Pancreas (tissue), 10 donors: ENCODE results near the gene STX4. TPM values are rescaled to one million over a fixed set of nuclear protein-coding genes. Genes with fewer than 3 reads are reported as not detected.
A peak's percentile ranks its signal among the peaks of the same experiment; 100 is the strongest.

Experiments used
- ATAC-seq, 4 donors: fragments of 200-7000 bp; cut with Tn5 transposase; one replicate each; pipeline versions ENCODE4 v1.8.0 to v1.9.1; 2020; ENCODE audit warnings: mild to moderate bottlenecking in 4 of 4, moderate library complexity in 4 of 4
- DNase-seq, 6 donors: peaks; one replicate each; pipeline ENCODE4 v3.0.0-alpha.2; 2020
- FAIRE-seq: peaks from 2 replicates; lab custom pipeline; 2012; peaks lifted over from hg19 to GRCh38; lab: Jason Lieb, UNC
- H3K27ac ChIP-seq, 4 donors: fragments of 200-600 bp; sonication (generic); 1 replicate in 3 of 4; 2 replicates in 1 of 4; pipeline versions ENCODE4 v1.5.0 to v1.8.0; 2020
- H3K27me3 ChIP-seq, 4 donors: fragments of 200-600 bp; one replicate each; pipeline ENCODE4 v1.8.0; 2021
- H3K36me3 ChIP-seq, 3 donors: fragments of 200-600 bp; sonication (generic) in 1 of 3; one replicate each; pipeline versions ENCODE4 v1.5.0 to v1.8.0; 2020 to 2021
- H3K4me1 ChIP-seq, 3 donors: fragments of 200-600 bp; one replicate each; pipeline ENCODE4 v1.8.0; 2021
- H3K4me3 ChIP-seq, 4 donors: fragments of 200-600 bp; sonication (generic) in 2 of 4; one replicate each; pipeline versions ENCODE4 v1.5.0 to v1.8.0; 2020 to 2021
- H3K9me3 ChIP-seq, 4 donors: fragments of 200-600 bp; one replicate each; pipeline ENCODE4 v1.8.0; 2021
- CTCF ChIP-seq, 4 donors: fragments of 200-600 bp; sonication (generic) in 3 of 4; IDR thresholded peaks; one replicate each; pipeline versions ENCODE4 v1.5.0 to v1.8.0; 2021; ENCODE audit warnings: antibody characterized with exemption in 4 of 4
- WGBS, 2 donors: extraction: QIAGEN DNeasy Blood & Tissue Kit; methylation state at CpG; one replicate each; pipeline ENCODE4 v1.1.7; 2013; 5-methylcytosine and 5-hydroxymethylcytosine counted together
- intact Hi-C, 3 donors: fragments of 100-400 bp; cut with DNase I; formaldehyde crosslinking; loops; one replicate each; pipeline versions ENCODE4 v1.11.1 to v1.14.2; 2022
- polyA plus RNA-seq, 2 donors: library from polyadenylated mRNA; stranded (reverse); fragments of 200-250 nt; gene quantifications; one replicate each; pipeline ENCODE4 v1.2.3, GENCODE V29; 2013
- total RNA-seq, 6 donors: library from RNA; stranded (reverse); fragmentation: NEBNext Ultra II Directional in 4 of 6; extraction: Animal tissue kit (Norgen Biotek cat#: 25700) in 4 of 6; gene quantifications; one replicate each; pipeline versions ENCODE4 v1.2.1 to v1.2.4, GENCODE V29; 2021 to 2023
- donor health status: healthy with polysubstance abuse.
- donor health status: DM: no; HTN: no; CAD: no; lungs with moderate emphysema.
- donor health status: DM: no; HTN: no; CAD: no.
- donor health status: control.
- donor health status: control.
- donor health status: Bipolar disorder and iron deficiency.
- donor health status: DM: yes; HTN: yes; CAD: no.
- donor health status: DM: no; HTN: no; CAD: no.
- donor health status: DM: no; HTN: no; CAD: no.
- donor health status: DM: yes; HTN: yes; CAD: no.

STX4 gene
- total and polyA plus RNA-seq, 8 donors = 22.2 to 94.4 (median 29.4) TPM

- Histone ChIP-seq H3K36me3 (no peaks in the 10 kb centered on the region), H3K4me1 (peaks cover 4 to 5% (median 4%) of the 10 kb centered on the region in 3 donors), H3K4me3 (no peak overlapping the region), H3K27me3 (no peaks in the 10 kb centered on the region), H3K9me3 (no peaks in the 10 kb centered on the region), H3K27ac (no peak overlapping the region)
- no peak for ATAC-seq
- no peak for TF ChIP-seq CTCF (IDR thresholded peaks at IDR 0.05)
- DNase-seq = no peak
- intact Hi-C loops = no loop called here
- no peak for FAIRE-seq
- WGBS, 2 donors = 90 to 96% methylated on average over 4 of the region's 4 CpGs
Observed at GRCh38 chr16:31031276-31031675, 2.1 kb upstream of the STX4 start.

- Histone ChIP-seq H3K4me3 (peak overlapping the region; percentile 82 to 99 (median 96)), H3K36me3 (peaks cover 4 to 10% (median 5%) of the 10 kb centered on the region in 3 donors), H3K4me1 (peaks cover 4 to 5% (median 4%) of the 10 kb centered on the region in 3 donors), H3K27me3 (no peaks in the 10 kb centered on the region), H3K9me3 (no peaks in the 10 kb centered on the region), H3K27ac (peak overlapping the region; percentile 85 to 96 (median 90))
- intact Hi-C loops = no loop called here
- DNase-seq (peak; percentile 88 to 97 (median 93)), FAIRE-seq (no peak), ATAC-seq (peak; percentile 83 to 91 (median 86))
- TF ChIP-seq CTCF (IDR thresholded peaks at IDR 0.05) = no peak
- 1% methylated on average over 47 of the region's 47 CpGs for WGBS, 2 donors
Observed at GRCh38 chr16:31033709-31034492, 543 bp downstream of the STX4 start.

- no peak for TF ChIP-seq CTCF (IDR thresholded peaks at IDR 0.05)
- Histone ChIP-seq H3K27me3 (no peaks in the 10 kb centered on the region), H3K4me1 (peaks cover 4 to 5% (median 4%) of the 10 kb centered on the region in 3 donors), H3K36me3 (peaks cover 4 to 26% (median 8%) of the 10 kb centered on the region in 3 donors), H3K9me3 (no peaks in the 10 kb centered on the region), H3K27ac (no peak overlapping the region), H3K4me3 (no peak overlapping the region)
- DNase-seq = no peak
- 60 to 77% methylated on average over 2 of the region's 2 CpGs for WGBS, 2 donors
- no peak for ATAC-seq
- intact Hi-C loops = no loop called here
- FAIRE-seq = no peak
Observed at GRCh38 chr16:31036691-31037090, 3.3 kb downstream of the STX4 start.

- FAIRE-seq (no peak), DNase-seq (no peak), ATAC-seq (no peak)
- 88 to 96% methylated on average over 2 of the region's 2 CpGs for WGBS, 2 donors
- Histone ChIP-seq H3K4me1 (peaks cover 4 to 5% (median 4%) of the 10 kb centered on the region in 3 donors), H3K36me3 (peaks cover 4 to 26% (median 8%) of the 10 kb centered on the region in 3 donors), H3K27me3 (no peaks in the 10 kb centered on the region), H3K4me3 (no peak overlapping the region), H3K27ac (no peak overlapping the region), H3K9me3 (no peaks in the 10 kb centered on the region)
- TF ChIP-seq CTCF (IDR thresholded peaks at IDR 0.05) = no peak
- intact Hi-C loops = no loop called here
Observed at GRCh38 chr16:31038993-31039392, 5.6 kb downstream of the STX4 start.

- WGBS, 2 donors = 78 to 84% methylated on average over 10 of the region's 10 CpGs
- no peak overlapping the region for H3K27ac ChIP-seq
- no peak for FAIRE-seq
- H3K9me3 ChIP-seq = no peaks in the 10 kb centered on the region
- no peak for TF ChIP-seq CTCF (IDR thresholded peaks at IDR 0.05)
- H3K36me3 ChIP-seq = peaks cover under 1 to 24% (median 8%) of the 10 kb centered on the region in 3 donors
- no peak overlapping the region for H3K4me3 ChIP-seq
- intact Hi-C loops = no loop called here
- ATAC-seq = no peak
- no peak for DNase-seq
- no peaks in the 10 kb centered on the region for H3K4me1 ChIP-seq
- H3K27me3 ChIP-seq = no peaks in the 10 kb centered on the region
Observed at GRCh38 chr16:31042866-31043265, 9.5 kb downstream of the STX4 start.
